Measurements from ENCODE around the gene DCDC2. TPM values are rescaled to one million over a fixed set of nuclear protein-coding genes. Genes with fewer than 3 reads are reported as not detected.

DCDC2 gene
- total RNA-seq, 1 experiment from 2014 or later: 45.1 TPM

- H3K36me3 ChIP-seq (ENCODE audit: insufficient read depth, low read length, poor library complexity, severe bottlenecking): peaks cover 20% of the 10 kb centered on the region
- POLR2A ChIA-PET (ENCODE audit: low non-redundant PET): no interaction called here
- BruUV-seq (replicated peaks): no TSS peak
- no peaks in the 10 kb centered on the region for H3K27me3 ChIP-seq (replicated peaks; ENCODE audit: insufficient read depth, low read depth, low read length, poor library complexity)
- CTCF ChIA-PET: no interaction called here
- no peak for DNase-seq (ENCODE audit: low spot score)
- H3K4me1 ChIP-seq (ENCODE audit: insufficient read depth, low read length, poor library complexity, severe bottlenecking): peaks cover 3% of the 10 kb centered on the region
- peaks cover 20% of the 10 kb centered on the region for H3K9me3 ChIP-seq (ENCODE audit: low read depth, low read length, poor library complexity, severe bottlenecking)
- no peak overlapping the region for H3K27ac ChIP-seq (ENCODE audit: low read depth, low read length, poor library complexity, severe bottlenecking)
- intact Hi-C loops (cut with micrococcal nuclease; ENCODE audit: unreplicated experiment): no loop called here
- no peak overlapping the region for H3K4me3 ChIP-seq (ENCODE audit: low read depth, low read length, poor library complexity, severe bottlenecking)
- TF ChIP-seq CTCF (conservative IDR thresholded peaks at IDR 0.05; ENCODE audit: low read depth, low read length) (no peak), EZH2 (IDR thresholded peaks at IDR 0.05; ENCODE audit: borderline replicate concordance, low read depth, low read length, poor library complexity, severe bottlenecking) (no peak)
Observed at GRCh38 chr6:24255676-24256075, 102.2 kb downstream of the DCDC2 start.

GRCh38 chr6:24253360-24253759, 104.5 kb downstream of the DCDC2 start:
- Histone ChIP-seq H3K36me3 (ENCODE audit: insufficient read depth, low read length, poor library complexity, severe bottlenecking) (peaks cover 20% of the 10 kb centered on the region), H3K27me3 (replicated peaks; ENCODE audit: insufficient read depth, low read depth, low read length, poor library complexity) (no peaks in the 10 kb centered on the region), H3K9me3 (ENCODE audit: low read depth, low read length, poor library complexity, severe bottlenecking) (peaks cover 16% of the 10 kb centered on the region), H3K4me3 (ENCODE audit: low read depth, low read length, poor library complexity, severe bottlenecking) (no peak overlapping the region), H3K27ac (ENCODE audit: low read depth, low read length, poor library complexity, severe bottlenecking) (no peak overlapping the region), H3K4me1 (ENCODE audit: insufficient read depth, low read length, poor library complexity, severe bottlenecking) (no peaks in the 10 kb centered on the region)
- ChIA-PET POLR2A (ENCODE audit: low non-redundant PET) (no interaction called here), CTCF (no interaction called here)
- intact Hi-C loops (cut with micrococcal nuclease; ENCODE audit: unreplicated experiment): no loop called here
- no peak for DNase-seq (ENCODE audit: low spot score)
- no peak for TF ChIP-seq EZH2 (IDR thresholded peaks at IDR 0.05; ENCODE audit: borderline replicate concordance, low read depth, low read length, poor library complexity, severe bottlenecking)
- TF ChIP-seq CTCF (conservative IDR thresholded peaks at IDR 0.05; ENCODE audit: low read depth, low read length): no peak
- no TSS peak for BruUV-seq (replicated peaks)

- CTCF ChIA-PET: no interaction called here
Observed at GRCh38 chr6:24252280-24252679, 105.6 kb downstream of the DCDC2 start.

More at GRCh38 chr6:24252280-24252679, 105.6 kb downstream of the DCDC2 start:
- DNase-seq (ENCODE audit: low spot score): no peak
- no TSS peak for BruUV-seq (replicated peaks)
- TF ChIP-seq CTCF (conservative IDR thresholded peaks at IDR 0.05; ENCODE audit: low read depth, low read length) (no peak), EZH2 (IDR thresholded peaks at IDR 0.05; ENCODE audit: borderline replicate concordance, low read depth, low read length, poor library complexity, severe bottlenecking) (no peak)
- H3K36me3 ChIP-seq (ENCODE audit: insufficient read depth, low read length, poor library complexity, severe bottlenecking): peaks cover 20% of the 10 kb centered on the region
- H3K27ac ChIP-seq (ENCODE audit: low read depth, low read length, poor library complexity, severe bottlenecking): no peak overlapping the region
- H3K9me3 ChIP-seq (ENCODE audit: low read depth, low read length, poor library complexity, severe bottlenecking): peaks cover 16% of the 10 kb centered on the region
- intact Hi-C loops (cut with micrococcal nuclease; ENCODE audit: unreplicated experiment): no loop called here
- no peaks in the 10 kb centered on the region for H3K4me1 ChIP-seq (ENCODE audit: insufficient read depth, low read length, poor library complexity, severe bottlenecking)
- H3K27me3 ChIP-seq (replicated peaks; ENCODE audit: insufficient read depth, low read depth, low read length, poor library complexity): no peaks in the 10 kb centered on the region
- no peak overlapping the region for H3K4me3 ChIP-seq (ENCODE audit: low read depth, low read length, poor library complexity, severe bottlenecking)
- POLR2A ChIA-PET (ENCODE audit: low non-redundant PET): no interaction called here
